Stimulated activated CD8-positive, alpha-beta memory T cell treated with anti-CD3 and anti-CD28 coated beads, Interleukin-15, amount 100 ng/mL, for 4 hours (primary cell): Measurements from ENCODE around the gene GFOD1.
A peak's percentile ranks its signal among the peaks of the same experiment; 100 is the strongest.
"Not testable (repeated sequence)": the region's sequence is repeated elsewhere in the genome, so short reads cannot be mapped to it uniquely, and the experiment has no call there.

ENCODE experiments used
- DNase-seq, 2 donors: peaks; one replicate each; pipeline ENCODE4 v3.0.0-alpha.2; 2020; ENCODE audit warnings: low read depth in 2 of 2

GFOD1 gene

DNA sequence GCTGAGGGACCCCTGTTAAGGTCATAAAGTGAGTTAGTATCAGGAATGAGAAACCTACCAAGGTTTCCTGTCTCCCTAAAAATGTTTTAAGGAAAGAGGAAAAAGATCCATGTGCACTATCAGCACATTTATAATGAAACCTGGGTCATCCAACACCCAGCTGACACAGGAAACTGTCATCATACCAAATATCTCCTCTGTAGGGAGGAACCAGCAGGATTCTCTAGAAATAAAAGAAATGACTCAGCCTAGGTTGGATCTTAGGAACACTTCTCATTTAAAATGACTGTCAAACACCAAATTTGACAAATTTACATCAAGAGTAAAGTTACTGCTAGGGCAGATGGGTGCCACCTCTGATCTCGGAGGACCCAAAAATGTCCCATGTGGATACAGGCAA is 21.7 kb downstream of the GFOD1 start:
- DNase-seq = no peak

- no peak for DNase-seq
Observed at GRCh38 chr6:13463941-13464340, 23.5 kb downstream of the GFOD1 start.

DNA sequence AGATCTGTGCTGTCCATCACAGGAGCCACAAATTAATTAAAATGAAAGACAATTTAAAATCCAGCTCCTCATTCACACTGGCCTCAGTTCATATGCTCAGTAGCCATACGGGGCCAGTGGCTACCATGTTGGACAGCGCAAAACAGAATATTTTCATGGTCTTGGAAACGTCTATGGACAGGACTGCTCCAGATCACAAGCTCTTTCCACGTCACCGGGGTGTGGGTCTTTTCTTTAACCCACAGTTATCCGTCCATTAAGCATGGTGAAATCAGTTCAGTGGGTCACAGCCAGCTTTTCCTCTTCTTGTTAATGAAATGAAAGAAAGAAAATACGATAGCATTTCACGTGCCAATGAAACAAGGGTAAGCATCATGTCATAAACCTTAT is 24.1 kb downstream of the GFOD1 start:
- no peak for DNase-seq

DNA sequence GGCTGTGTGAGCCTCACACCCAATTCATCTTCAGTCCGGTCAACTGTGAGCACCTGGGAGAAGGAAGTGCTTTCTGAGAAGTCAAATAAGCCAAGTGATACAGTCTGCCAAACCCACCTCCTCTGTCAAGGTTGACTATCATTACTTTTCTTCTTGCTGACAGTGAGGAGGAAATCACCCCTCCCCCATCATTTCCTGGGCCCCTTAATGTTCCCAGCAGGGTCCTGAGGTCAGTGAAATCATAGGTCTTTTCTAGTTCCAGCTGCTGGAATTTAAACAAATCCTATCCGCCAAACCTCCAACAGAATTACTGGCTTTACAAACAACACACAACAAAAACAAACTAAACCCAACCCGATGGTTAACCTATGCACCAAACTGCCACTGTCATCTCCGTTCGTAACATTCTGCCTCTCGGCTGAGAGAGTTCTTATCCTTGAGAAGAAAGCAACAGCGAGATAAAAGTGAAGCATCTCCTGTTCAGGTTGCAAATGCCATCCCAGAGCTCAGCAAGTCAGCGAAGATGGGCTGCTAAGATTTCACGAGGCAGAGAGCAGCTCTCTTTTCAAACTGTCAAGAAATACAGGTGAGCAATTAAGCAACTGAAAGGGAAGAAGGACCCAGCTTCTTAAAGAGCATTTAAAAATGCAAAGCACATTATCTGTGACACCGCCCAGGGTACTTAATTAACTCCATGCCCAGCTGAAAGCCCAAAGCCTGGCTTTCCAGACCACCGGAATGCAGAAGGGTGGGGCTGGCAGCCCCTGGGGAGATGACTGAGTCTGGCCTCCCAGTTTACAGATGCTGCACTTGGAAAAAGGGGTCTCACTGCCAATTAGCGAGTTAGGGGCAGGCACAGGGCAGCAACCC is 24.7 kb downstream of the GFOD1 start:
- DNase-seq = no peak

DNA sequence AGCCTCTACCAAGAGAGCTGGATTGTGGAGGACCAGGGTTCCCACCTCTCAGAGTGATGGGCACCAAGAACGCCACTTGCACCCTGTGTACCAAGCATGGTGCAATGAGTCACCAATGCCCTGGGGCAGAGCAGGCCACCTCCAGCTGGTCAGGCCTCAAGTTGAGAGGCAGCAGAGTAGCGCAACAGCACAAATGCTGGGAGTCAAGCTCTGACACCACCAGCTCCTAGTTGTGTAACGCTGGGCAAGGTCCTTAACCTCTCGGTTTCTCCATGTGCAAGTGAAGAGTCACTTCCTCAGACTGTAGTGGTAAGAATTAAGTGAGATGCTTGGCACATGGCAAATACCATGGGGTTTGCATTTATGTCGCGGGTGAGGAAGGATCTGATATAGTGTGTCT is 25.6 kb downstream of the GFOD1 start:
- DNase-seq = no peak

GRCh38 chr6:13461307-13461706 is 26.1 kb downstream of the GFOD1 start:
- DNase-seq = no peak

- not testable (repeated sequence) for DNase-seq
Observed at GRCh38 chr6:13460289-13460688, 27.1 kb downstream of the GFOD1 start.

GRCh38 chr6:13457577-13457976 is 29.8 kb downstream of the GFOD1 start:
- DNase-seq = no peak

DNA sequence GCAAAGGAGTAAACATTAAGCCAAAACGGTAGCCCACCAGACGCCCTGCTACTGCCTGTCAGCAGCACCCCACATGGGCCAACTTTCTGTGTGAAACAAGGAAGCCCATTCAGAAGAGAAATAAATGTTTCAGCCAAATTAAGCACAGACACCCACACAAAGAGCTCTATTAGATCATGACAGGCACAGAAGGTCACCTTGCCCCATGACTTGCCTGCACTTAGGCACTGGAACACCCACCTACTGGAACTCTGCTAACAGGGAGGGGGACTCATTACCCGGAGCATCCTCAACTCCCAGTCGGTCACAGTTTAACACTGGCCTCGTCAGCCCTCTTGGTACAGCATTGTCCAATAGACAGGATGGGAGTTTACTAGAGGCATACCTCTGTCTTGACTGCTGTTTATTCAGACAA is 31.8 kb downstream of the GFOD1 start:
- no peak for DNase-seq

- peak; percentile 75 to 90 for DNase-seq
Observed at GRCh38 chr6:13454286-13455221, 32.8 kb downstream of the GFOD1 start.

DNA sequence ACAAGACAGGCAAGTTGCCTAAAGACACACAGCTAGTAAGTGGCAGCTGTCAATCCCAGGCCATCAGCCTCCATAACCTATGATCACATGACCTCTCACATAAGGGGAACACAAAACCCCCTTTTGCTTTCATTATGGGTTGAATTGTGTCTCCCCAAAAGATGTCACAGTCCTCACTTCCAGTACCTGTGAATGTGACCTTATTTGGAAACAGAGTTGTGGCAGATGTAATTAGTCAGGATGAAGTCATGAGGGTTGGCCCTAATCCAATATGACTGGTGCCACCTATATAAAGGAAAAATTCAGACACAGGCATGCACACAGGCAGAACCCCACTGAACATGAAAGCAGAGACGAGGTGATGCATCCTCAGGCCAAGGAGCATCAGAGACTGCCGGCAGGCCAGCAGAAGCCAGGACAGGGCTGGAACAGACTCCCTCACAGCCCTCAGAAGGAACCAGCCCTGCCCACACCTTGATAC is 33.6 kb downstream of the GFOD1 start:
- no peak for DNase-seq

DNA sequence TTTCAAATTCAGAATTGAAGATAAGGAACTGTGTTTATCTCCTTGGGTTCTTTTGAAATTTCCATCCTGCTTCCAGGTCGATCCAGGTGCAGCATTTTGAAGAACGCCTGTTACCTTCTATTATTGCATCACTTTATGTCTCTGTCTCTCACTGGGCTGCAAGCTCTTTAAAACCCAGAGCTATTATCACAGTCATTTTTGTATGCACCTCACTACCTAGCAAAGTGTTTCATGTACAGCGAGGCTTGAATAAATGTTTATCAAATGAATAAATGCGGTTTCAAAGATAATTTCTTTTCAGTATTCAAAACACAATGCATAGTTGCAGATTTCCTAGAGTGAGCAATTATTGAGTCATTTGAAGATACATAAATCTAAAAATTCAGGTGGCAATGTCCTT is 34.2 kb downstream of the GFOD1 start:
- no peak for DNase-seq

DNA sequence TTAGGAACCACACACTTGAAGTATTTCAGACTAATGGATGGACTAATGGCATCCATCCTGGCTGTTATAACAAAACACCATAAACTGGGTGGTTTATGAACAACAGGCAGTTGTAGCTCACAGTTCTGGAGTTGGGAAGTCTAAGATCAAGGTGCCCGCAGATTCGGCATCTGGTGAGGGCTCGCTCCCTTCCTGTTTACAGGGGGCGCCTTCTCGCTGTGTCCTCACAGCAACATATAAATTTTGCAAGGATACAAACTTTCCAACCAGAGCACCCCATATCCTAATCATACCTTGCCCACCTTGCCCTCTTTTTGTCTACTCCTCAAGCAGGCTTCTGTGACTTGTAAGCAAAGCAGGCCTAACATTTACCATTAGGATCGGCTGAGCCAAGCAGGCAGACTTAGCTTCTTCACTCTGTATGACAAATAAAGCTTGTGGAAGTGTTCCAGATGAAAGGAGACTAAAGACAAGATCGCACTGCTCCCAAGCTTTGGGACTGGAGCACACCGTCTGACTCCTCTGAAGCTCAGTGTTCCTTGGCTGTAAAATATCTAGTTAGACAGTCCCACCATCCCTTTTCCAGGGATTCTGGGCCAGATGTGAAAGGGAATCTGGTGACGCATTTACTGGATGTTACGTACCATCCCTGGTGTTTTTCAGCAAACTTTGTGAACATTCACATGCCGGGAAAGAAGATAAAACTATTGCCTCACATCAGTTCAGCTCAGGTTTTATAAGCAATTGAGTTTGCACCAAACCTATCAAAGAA is 34.9 kb downstream of the GFOD1 start:
- DNase-seq = no peak

DNA sequence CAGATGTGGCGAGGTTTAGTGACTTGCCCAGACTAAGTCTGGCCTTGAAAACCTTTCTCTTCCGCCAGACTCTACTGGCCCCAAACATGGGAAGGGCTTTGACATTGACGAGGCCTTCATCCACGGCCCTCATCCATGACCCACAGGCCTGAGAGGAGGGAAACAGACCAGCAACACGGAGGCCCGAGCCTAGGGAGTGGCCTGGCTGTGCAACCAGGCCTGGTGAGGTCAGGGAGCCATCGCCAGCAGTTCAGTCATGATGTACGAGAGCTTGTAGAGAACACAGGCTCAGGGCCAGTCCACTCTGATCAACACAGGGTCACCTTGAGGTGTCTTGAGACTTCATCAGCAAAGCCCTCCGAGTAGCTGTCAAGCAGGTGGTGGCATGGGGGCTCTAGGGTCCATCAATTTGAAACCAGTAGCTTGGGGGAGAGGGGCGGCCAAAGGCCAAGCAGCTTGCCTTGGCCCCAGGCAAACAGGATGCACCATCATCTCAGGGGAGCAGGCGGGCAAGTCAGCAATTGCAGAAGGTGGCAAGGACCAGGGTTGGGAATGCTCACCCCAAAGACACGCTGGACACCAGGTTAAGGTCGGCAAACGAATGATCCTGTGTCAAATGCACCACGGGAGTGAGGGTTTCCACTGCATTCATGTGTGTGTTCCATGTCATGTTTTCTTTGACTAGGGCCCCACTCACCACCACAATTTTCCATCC is 36.1 kb downstream of the GFOD1 start:
- DNase-seq = no peak

- DNase-seq = no peak
Observed at GRCh38 chr6:13450628-13451027, 36.8 kb downstream of the GFOD1 start.

GRCh38 chr6:13447949-13448724 is 39.3 kb downstream of the GFOD1 start:
- DNase-seq = no peak

DNA sequence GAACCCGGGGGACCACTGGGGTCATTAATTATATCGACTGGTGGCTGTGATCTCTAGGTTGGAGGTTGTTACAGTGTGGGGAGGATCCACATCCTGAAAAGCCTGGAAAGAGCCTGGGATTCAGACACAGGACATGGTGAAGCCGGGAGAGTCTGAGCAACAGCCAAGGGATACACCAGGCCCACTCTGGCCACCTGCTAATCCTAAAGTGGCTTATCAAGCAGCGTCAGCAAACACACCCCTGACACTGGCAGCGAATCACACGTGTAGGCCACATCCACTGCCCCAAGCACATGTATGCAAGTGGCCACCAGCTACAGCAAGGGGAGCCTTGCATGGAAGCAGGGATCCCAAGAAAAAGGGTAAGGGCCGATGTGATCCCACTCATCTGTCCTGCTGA is 41.0 kb downstream of the GFOD1 start:
- no peak for DNase-seq

GRCh38 chr6:13445744-13446115 is 41.7 kb downstream of the GFOD1 start:
- DNase-seq = no peak

GRCh38 chr6:13445005-13445743 is 42.2 kb downstream of the GFOD1 start:
- no peak for DNase-seq

DNA sequence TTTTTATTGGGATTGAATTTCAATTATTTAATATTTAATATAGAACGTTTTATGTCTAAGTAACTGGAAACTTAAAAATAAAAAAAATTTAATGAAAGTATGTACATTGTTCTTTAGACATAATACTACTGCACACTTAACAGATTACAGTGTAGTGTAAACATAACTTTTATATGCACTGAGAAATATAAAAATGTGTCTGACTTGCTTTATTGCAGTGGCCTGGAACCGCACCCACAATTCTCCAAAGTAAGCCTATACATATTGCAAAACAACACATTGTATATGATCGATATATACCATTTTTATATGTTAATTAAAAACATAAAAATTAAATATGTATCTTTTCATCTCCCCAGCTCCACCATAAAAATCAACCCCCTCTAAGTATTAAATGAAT is 42.8 kb downstream of the GFOD1 start:
- DNase-seq = no peak
